GM03348 (cell line): Measurements from ENCODE around the gene EIF4H.
"Not testable (repeated sequence)": the region's sequence is repeated elsewhere in the genome, so short reads cannot be mapped to it uniquely, and the experiment has no call there.

Experiments used
- DNase-seq: peaks from one replicate; pipeline ENCODE4 v3.0.0; 2012; ENCODE audit warnings: low spot score

EIF4H gene

DNA sequence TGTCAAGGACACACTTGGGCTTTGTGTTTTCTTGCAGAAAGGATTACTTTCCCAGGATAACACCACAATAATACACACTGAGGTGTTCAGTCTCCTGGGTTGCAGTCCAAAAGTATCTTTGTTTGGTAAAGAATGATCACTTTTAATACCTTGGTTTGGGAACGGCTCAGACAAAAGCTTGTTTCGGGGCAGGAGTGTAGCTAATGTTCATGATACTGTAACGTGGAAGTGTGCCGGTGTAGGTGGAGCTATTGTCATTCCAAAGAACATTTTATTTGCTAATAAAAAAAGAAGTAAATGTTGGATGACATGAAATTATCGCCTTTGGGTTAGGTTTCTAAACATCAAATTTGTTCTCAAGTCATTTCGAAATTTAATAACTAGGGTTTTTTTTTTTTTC, 1.2 kb downstream of the EIF4H start:
- DNase-seq = no peak

DNA sequence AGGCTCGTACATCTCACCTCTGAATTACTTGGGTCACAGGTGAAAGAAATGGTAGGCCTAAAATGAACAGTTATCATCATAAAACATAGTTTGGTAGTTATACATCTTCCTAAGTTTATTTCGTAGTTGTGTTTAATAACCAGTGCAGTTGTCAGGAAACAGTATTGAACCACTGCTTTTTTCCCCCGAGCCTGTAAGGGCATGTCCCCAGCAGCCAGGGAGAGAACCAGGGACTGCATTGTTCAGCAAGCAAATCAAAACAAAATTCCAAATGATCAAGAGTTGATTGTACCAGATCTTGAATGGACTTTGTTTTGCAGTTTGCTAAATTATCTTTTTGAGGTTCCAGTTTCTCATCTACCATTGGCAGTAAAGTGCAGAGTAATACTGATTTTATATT, 2.4 kb downstream of the EIF4H start:
- no peak for DNase-seq

DNA sequence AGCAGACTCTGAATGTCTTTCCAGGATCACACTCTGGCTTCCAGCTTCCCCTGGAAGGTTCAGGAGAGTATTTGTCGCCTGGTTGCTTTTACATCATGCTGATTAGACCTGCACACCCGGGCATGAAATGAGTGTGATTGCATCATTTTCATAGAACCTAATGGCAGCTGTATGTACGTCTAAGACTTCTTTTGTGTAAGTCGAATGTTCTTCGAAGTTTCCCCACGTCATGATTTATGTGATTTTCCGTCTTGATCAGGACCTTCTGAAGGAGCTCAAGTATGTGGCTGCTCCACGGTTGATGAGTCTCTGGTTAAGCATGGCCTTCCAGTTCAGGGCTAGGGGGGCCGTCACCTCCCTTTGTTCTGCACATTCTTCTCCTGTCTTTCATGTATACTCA, 4.5 kb downstream of the EIF4H start:
- peak; percentile 76 for DNase-seq

DNA sequence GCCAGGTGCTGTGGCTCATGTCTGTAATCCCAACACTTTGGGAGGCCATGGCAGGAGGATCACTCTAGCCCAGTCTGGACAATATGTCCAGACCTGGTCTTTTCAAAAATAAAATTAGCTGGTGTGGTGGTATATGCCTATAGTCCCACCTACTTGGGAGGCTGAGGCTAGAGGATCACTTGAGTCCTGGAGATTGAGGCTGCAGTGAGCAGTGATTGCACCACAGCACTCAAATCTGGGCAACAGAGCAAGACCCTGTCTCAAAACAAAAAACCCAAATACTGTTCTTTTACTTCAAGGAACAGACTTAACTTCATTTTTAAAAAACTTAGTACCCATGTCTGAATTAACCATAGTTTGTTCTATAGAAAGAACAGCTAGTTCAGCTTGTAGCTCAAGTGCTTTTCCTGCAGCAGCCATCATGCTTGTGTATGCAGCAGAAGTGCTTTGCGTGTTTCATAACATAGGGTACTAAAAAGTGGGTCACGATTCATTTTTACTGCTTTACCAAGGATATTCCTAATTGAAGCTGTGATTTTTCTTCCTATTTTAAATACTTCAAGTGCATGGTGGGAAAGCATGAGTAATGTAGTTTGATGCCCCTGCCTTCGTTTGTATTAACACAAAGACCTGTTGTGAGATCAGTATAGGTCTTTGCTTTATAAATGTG, 5.9 kb downstream of the EIF4H start:
- DNase-seq = no peak

DNA sequence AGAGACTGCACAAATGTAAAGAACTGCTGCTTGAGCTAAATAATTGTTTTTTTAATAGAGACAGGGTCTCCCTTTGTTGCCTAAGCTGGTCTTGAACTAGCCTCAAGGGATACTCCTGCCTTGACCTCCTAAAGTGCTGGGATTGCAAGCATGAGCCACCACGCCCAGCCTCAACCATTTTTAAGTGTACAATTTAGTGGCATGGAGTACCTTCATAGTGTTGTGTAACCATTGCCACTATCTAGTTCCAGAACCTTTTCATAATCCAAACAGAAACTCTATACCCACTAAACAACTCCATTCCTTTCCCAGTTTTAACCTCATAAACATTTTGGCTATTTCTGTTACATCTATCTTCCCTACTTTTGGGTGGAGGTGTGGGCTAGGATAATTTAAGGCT, 6.7 kb downstream of the EIF4H start:
- DNase-seq = no peak

DNA sequence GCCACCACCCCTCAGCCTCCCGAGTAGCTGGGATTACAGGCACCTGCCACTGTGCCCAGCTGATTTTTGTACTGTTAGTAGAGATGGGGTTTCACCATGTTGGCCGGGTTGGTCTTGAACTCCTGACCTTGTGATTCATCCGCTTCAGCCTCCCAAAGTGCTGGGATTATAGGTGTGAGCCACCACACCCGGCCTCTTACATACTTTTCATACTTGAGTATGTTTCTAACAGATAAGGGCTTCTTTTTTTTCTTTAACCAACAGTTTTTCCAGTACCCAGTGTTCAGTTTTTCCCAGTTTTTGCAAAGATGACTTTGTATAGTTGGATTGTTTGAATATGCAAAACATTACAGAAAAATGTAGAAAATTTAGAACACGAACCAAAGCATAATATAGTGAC, 7.7 kb downstream of the EIF4H start:
- no peak for DNase-seq

DNA sequence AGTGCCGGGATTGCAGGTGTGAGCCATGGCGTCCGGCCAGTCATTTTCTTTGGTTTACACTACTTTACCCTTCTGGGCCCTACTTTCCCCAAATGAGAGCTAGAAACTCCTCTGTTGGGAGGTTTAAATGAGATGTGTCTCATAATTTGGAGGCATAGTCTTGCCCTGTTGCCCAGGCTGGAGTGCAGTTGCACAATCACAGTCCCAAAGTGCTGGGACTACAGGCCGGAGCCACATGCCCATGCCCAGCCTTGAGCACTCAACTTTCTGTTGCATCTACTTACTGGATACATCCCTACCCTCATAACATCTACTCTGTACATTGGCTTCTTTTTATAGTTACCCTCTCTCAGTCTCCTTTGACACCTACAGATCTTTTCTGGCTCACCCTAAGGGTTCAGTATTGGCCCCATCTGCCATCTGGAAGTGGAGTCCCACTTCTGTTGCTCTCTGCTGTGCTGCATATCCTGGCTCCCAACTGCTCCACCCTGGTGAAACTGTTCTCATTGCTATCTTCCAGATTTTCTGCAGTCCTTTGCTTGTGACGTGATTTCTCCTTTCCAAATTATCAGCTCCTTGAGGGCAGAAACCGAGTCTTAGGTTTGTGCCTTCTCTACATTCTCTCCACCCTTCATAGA, 8.4 kb downstream of the EIF4H start:
- DNase-seq = no peak

DNA sequence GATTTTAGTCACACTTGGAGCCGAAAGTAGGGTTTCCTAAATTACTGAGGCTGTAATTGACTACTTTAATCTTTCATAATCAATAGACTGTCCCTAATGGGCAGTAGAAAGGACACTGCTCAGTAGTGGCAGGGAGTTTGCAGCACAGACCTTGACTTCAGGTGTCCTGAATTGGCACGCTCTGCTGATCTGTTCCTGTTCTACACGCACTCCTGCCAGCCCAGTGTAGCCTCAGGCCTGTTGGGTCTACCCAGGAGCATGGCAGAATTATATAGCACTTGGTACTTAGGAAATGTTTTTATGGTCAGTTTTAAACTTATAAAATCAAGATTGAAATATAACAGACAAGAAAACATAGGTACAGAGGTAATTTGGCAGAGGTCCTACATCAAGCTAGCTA, 9.0 kb downstream of the EIF4H start:
- DNase-seq = no peak

DNA sequence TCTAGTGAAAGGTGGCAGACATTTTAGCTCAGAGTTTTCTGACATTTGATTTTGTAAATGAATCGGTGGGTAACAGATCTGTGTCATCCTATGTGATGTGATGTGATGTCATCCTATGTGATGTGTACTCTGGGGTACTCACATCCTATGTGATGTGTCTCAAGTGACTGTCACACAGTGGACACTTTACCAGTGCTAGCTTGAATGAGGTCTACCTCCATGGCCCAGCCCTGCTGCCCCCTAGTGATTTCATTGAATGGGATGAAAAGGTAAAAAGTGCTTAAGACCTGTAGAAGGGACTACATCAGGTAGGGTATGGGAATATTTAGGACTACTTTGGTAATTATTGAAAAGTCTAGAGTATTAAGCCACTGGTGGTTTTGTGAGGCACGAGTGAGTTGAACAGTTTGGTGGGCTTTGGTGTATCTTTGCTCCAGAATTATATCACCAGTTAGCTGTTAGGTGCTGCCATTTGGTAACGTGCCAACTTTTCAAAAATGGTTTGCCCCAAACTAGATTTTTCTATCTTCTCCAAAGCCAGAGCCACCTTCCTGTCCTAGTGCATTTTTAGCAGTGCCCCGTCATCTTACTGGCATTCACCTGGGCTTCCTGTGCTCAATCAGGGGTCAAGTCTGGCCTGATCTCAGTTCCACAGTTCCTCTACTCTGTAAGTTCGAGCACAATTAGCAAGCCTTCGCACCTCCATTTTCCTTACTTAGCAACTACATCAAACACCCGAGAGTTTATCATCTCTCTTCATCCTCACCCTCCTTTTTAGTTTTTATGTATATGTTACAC, 9.7 kb downstream of the EIF4H start:
- DNase-seq = no peak

DNA sequence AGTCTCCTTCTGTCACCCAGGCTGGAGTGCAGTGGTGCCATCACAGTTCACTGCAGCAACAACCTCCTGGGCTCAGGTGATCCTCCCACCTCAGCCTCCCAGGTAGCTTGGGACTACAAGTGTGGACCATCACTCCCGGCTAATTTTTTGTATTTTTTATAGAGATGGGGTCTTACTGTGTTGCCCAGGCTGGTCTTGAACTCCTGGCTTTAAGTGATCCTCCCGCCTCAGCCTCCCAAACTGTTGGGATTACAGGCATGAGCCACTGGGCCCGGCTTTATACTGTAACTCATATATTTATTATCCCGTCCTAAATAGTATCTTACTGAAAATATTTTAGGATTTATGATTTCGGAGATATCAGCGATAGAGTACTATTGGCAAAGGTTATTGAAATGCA, 10.9 kb downstream of the EIF4H start:
- DNase-seq = no peak

DNA sequence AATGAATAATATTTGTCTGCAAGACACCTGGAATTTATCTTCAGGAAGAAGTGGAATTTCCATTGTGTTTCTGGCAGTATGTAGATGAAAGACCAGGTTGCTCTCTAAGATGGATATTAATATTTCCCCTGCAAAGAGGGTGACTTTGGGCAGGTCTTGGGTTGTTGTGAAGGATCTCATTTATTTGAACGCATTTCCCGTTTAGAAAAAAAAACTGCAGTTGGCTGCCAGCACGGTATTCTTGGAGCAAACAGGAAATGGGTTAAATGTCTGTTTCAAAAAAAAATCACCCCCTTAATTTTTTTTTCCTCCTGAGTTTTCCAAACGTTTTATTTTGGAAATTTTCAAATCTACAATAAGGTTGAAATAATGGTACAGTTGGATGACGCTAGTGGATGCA, 11.5 kb downstream of the EIF4H start:
- no peak for DNase-seq

DNA sequence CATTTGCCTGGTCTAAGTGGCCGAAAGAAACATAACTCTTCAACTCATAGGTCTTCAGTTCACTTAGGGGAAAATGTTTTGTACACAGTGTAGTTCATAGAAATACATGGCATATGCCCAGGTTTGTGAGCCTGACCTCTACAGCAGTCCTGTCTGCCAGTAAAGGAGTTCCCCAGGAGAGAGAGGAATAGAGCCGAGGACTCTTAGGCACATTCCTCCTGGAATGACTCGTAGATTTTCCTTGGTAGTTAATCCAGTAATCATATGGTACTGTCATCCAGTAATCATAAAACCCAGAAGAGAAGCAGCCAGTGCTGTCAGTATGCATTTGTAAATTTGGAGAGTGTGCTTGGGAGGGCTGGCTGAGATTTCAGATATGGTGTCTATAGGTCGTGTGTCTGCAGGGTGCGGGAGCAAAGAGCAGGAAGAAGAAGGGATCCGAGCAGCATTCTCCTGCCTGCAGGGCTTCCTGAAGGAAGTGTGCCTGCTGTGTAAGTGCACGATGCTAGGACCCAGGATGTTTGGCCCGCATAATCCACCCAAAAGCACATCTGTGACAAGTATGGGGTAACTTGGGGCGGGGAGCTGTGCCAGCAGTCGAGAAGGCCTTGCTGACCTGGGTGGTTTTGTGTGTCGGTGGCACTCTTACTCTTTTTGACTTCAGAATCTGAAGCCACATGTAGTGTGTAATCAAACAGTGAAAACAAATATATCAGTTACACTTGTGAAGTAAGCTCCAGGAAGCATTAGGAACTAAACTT, 13.9 kb downstream of the EIF4H start:
- peak; percentile 57 for DNase-seq

DNA sequence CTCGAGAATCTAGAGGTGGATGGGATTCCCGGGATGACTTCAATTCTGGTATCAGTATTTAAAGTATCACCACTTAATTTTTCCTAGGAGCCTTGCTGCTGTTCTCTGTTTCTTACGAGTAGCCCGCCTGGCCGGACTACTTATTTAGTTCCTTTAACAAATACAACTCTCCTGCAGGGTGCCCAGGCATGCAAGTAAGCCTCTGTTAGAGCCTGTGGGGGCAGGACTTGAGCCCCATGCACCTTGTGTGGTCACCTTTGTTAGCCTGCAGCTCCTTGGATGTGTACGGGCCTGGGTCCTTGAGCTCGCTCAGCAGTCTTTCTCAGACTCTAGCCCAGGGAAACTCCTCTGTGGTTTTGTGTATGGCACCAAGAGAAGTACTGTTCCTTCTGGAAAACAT, 16.1 kb downstream of the EIF4H start:
- no peak for DNase-seq

DNA sequence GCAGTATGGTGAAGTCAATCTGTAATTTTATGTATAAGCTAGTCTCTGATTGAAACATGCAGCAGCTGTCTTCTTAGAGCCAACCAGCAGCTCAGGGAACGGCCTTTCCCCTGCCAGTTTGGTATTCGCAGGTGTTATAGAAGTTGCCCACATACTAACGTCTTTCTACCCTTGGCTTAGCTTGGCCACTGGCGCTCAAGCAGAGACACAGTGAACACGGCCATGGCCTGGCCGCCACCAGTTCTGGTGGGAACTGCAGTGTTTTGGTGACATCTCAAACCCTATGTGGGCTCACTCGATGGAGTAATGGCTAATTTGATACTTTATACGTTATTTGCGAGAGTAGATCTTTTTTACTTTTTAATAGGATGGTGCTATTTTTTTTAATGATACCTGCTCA, 17.1 kb downstream of the EIF4H start:
- DNase-seq = no peak

DNA sequence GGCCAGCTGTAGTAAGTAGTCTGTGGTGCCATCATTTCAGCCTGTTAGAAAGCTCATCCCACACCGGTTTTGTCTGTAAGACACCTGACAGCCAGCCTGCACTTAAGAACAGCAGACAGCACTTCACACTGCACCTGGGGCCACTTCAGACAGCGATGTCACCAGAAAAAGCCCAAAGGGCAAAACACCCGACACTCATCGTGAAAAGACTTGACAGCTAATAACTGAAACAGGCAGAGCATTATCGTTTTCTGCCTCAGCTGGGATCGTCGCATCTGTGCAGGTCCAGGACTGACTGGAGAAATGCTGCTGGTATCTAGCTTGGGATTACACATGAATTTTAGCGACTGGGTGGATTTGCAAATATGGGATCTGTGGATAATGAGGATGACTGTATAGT, 18.9 kb downstream of the EIF4H start:
- DNase-seq = no peak

DNA sequence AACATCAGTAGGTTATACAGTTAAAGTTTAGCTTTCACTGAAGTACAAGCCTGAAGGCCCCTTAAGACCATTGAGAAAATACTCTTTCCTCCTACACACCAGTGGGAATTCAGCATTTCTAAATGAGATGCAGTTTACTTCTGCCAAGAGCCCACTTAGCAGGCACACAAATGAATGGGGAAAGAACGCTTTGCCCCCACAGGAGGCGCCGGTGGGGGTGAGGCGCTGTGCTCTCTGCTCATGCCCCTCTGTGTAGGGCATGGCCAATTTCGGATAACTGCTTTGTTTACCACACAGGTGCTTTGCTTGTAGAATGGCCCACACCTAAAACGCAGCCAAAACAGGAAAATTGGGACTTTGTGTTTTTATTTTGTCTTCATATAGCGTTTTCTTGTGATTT, 19.8 kb downstream of the EIF4H start:
- DNase-seq = no peak

DNA sequence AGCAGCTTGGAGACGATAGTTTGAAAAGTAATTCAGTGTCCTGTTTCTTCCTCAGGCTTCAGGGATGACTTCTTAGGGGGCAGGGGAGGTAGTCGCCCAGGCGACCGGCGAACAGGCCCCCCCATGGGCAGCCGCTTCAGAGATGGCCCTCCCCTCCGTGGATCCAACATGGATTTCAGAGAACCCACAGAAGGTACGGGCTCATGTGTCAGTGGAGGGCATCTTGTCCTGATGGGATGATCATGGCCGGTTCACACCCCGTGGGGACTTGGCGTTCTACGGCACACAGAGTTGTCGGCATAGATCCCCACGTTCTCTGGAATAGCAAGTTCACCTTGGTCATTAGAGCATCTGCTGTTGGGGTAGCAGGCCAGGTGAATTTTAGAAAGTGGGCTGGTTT, 20.5 kb downstream of the EIF4H start:
- DNase-seq = no peak

DNA sequence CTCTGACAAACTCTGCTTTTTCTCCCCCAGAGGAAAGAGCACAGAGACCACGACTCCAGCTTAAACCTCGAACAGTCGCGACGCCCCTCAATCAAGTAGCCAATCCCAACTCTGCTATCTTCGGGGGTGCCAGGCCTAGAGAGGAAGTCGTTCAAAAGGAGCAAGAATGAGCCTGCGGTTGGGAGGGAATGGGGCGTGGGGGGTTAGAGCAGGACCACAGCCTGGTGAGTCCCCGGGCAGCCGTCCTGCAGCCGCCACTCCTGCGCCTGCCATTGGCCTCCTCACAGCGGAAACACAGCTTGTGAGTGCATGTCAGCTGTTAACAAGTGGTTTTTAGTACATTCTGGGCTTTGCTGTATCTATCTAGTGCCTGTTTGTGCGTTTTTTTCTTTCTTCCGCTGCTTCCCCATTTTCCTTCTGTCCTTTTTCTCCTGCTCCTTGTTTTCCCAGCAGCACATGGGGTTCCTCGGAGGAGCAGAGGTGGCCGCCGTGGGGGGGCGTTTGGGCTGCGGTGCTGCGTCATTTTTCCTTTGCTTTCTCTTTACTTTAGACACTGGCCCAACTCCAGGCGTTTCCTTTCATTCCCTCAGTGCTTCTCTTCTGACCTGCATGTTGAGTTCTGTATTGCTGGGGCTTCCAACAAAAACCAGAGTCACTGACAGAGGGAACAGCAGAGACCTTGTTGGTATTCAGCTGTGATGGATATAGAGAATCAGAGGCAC, 21.1 kb downstream of the EIF4H start:
- DNase-seq = not testable (repeated sequence)

DNA sequence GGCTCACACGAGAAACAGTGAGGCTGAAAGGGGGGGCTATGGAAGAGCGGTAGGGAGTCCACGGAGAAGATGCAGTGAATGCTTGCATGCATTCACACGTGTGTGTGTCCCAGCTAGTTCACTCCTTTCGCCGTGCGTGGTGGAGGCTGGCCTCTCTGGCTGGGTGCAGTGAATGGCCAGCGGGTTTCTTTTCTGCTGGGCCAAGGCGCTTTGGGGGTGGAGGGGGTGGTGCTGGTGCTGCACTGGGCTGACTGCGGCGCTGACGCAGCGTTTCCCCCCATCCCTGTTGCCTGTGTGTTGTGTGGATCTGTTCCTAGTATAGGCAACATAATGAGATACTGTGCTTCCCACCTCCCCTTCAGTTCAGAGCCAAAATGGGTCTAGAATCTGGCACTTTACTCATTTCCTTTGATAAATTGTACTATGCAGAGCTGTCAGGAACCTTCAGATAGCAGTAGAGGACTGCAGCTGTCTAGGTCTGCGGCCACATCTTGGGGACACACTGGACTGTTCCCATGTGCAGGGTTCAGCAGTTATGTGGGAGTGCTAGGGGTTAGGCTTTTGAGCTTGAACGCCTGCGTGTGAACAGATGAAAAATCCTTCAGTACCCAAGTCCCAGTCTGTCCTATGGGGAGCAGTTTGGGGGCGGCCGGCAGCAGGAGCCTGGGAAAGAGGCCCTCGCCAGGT, 22.0 kb downstream of the EIF4H start:
- not testable (repeated sequence) for DNase-seq

DNA sequence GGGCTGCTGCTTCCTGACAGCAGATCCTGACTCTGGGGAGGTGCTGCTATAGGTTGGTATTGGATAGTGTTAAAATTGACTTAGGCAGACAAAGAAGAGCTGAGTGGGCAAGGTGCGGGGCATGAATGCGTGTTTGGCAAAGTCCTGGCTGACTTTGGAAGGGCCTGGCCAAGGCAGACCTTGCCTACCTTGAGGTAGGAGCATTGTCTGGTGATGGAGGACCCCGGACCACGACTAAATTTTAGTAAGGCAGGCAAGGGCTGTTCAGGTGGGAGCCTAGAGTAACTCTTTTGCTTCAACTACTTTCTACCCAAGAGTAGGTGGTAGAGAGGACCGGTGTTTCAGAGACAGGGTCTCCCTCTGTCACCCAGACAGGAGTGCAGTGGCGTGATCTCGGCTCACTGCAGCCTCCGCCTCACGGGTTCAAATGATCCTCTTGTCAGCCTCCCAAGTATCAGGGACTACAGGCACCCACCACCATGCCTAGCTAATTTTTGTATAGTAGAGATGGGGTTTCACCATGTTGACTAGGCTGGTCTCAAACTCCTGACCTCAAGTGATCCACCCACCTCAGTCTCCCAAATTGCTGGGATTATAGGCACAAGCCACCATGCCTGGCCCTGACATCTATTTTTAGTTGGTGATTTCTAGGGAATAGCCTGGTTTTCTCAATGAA, 23.4 kb downstream of the EIF4H start:
- no peak for DNase-seq
